ENCODE measurements around the gene ZSCAN30.

The ZSCAN30 gene

DNA sequence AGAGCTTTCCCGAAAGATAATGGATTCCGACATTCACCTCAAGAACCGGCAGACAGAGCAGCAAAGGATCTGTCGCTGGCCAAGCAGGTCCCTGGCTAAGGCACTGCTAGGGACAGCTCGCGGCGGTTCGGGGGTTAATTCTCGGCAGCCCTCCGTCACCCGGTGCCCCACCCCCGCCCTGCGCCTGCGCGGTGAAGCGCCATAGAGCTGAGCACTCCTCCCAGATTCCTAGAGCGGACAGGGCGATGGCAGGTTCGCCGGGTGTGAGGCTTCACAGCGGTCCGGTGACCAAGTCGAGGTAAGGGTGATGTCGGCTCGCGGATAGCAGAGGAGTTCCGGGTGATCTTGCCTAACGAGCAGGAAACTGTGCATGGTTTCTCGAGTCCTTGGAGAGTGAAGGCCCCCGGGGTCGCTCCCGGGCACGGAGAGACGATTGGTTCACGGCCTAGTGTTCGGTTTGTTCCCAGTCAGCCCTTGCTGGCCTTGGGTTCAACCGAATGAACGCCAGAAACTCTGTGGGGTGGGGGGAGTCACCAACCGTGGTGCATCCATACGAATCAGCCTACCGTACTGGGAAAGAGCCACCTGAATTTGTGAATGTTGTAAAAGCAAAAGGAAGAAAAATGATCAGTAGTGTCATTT lies at the start of gene ZSCAN30:
TSS of gene ZSCAN30 (minus strand) at position 136 of the 642 bp plus-strand sequence. CDS start 25,877 bp downstream, outside the sequence.
- intact Hi-C loops (cut with DNase I): loop anchor here (1.0 to 2.0 kb wide), 2 partner anchors 49 to 54 kb away; partner anchors contain the start of genes ZNF24 and ZNF397
- peak; percentile 89 to 98 (median 95) for DNase-seq

DNA sequence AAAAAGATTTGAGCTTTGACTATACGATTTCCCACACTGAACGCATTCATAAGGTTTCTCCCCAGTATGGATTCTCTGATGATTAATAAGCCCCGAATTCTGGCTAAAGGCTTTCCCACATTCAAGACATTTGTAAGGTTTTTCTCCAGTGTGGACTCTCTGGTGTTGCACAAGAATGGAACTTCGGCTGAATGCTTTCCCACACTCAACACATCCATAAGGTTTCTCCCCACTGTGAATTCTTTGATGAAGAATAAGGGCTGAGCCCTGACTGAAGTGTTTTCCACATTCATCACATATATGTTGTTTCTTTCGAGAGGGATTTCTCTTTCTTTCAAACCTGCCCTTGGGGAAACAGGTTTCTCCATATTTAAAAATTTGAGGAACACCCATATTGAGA lies 47.3 kb upstream of the ZSCAN30 start:
- intact Hi-C loops (cut with DNase I): no loop called here
- DNase-seq: no peak

DNA sequence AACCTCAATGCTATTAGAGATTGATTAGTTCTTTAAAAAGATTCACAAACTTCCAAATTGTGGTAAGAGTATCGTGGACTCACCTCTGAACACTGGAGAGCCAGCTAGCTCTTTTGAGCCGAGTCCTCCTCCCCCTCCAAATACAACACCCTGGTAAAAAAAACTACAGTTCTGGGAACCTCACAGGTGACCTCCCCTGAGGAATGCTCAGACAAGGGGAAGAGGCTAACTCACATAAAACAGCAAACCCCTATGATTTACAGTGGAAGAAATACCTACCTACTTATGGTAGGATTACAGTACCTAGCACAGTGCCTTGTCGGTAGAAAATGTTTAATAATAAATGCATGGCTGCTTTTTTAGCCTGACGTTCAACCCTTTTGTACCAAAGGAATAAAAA lies 45.8 kb upstream of the ZSCAN30 start:
- intact Hi-C loops (cut with DNase I): no loop called here
- no peak for DNase-seq

DNA sequence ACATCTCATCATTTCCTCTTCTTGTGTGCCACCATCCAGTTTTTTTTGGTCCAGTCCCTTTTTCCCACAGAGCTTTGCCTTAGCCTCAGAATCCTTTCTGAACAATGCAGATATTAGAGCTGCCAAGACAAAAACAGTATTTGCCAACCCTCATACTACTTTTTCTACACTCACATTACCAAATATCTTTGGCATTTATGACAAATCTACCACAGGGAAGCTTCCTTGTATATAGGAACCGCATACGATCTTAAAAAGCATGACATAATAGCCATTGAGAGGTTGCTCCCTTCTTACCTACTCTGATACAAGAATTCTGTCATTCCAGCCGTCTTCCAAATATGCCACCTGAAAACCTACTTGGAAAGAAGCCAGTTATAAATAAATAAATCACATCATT lies 44.8 kb upstream of the ZSCAN30 start:
- no peak for DNase-seq
- intact Hi-C loops (cut with DNase I): no loop called here

DNA sequence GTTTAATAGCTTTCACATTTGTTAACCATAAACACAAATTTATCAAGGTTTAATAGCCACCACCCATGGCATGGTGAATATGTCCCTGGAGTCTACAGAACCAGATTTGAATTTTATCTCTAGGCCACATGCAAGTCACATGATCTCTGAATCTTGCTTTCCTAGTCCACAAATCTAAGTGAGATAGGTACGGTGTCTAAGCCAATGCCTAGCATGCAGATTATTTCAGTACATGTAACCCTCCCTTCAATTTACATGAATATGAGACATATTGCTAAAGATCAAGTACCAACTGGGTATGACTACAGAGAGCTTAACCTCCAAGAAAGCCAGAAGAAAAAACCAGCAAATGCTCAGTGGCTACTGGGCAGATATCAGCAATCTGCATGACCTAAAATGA lies 44.2 kb upstream of the ZSCAN30 start:
- intact Hi-C loops (cut with DNase I): no loop called here
- no peak for DNase-seq

DNA sequence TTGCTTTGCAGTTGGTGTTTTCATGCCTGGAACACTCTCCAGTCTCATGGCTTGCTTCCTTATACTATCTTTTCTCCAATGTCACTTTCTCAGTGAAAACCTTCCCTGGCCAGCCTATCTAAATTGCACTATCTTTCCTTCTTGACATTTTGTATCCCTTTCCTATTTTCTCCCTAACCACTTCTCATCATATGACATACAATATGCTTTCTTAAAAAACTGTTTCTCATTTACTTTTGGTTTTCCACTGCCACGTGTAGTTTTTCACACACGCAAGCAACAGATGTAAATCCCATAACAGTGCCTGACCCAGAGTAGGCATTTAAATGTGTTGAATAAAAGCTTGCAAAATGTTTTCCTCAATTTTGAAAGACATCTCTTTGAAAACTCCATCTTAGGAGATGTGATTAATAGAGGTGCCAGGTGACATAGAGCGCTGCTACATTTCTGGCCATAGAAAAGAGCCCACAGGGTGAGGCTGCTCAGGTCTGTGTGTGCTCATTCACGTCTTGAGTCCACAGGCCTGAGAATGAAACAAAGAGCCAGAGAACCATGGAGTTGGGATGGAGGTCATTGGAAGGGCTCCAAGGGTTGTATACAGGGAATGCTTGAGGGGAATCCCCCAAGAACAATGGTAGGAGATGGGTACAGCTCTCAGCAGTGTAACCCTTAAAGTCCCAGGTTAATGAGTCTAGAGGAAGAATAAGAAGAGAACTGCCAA lies 41.5 kb upstream of the ZSCAN30 start:
- DNase-seq: no peak
- intact Hi-C loops (cut with DNase I): no loop called here

DNA sequence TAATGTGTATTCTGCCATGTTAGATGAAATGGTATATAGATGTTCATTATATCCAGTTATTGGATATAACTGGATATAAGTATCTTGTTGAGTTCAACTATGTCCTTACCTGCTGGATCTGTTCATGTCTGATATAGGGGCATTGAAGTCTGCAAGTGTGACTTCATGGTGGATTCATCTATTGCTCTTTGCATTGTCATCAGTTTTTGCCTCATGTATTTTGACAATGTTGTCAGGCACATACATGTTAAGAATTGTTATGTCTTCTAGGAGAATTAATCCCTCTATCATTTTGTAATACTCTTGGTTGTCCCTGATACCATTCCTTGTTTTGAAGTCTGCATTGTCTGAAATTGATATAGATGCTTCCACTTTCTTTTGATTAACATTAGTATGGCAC lies 38.8 kb upstream of the ZSCAN30 start:
- DNase-seq: no peak
- intact Hi-C loops (cut with DNase I): no loop called here

DNA sequence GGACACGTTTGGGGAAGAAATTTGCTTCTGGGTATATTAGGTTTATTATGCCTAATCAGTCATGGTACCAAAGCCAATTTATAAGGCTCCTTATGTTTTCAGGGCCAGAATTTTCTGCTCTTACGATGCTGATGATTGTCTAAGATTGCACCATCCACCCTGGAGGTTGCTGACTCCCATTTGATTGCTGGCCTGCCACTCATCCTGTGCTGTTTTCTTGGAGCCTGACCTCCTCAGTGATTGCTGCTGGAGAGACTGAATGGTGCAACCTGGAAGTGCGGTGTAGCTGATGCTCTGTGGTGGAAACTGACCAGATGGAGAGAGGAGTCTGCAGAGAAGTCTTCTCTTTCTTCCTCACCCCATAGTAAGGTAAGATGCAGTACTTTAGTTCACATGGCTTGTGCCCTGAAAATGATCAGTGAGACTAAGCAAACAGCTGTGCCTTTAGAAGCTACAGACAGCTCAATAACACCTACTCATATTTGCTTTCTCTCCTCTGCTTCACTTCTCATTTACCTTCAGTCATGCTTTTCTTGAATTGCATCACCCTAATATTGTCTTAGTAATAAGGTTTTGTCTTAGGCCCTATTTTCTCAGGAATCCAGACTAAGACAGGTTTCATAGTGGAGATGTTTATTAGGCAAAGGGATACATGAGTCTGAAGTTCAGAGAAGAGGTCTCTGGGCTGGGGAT lies 36.8 kb upstream of the ZSCAN30 start:
- intact Hi-C loops (cut with DNase I): no loop called here

DNA sequence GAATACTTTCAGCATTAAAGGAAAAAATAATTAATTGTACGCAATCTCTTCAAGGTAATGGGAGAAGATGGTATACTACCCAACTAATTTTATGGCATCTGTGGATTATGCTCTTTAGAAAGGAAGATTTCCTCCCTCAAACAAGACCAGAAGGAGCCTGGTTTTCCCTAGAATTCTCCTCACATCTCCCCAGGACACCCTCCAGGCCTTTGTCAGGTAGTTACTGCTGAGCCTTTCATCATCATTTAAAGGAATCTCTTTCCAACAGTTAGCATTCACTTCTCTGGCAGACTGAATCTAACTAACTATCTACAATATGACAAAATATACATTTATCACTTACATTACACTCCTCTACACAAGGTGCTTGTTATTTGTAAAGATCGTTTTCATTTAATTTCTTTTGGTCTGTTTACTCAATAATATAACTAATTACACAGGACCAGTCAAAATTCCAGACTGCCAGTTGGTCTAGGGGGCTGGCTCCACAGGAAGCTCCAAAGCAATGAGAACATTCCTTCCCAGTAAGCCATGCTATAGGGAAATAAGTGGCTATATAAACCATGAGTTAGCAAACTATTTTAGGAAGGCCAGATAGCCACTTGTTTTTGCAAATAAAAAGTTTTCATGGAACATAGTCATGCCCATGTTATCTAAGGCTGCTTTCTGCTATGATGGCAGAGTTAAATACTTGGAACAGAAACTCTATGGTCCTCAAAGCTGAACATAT lies 35.1 kb upstream of the ZSCAN30 start:
- DNase-seq: no peak
- intact Hi-C loops (cut with DNase I): no loop called here

More for the DNA sequence above, 36.8 kb upstream of the ZSCAN30 start:
- no peak for DNase-seq

DNA sequence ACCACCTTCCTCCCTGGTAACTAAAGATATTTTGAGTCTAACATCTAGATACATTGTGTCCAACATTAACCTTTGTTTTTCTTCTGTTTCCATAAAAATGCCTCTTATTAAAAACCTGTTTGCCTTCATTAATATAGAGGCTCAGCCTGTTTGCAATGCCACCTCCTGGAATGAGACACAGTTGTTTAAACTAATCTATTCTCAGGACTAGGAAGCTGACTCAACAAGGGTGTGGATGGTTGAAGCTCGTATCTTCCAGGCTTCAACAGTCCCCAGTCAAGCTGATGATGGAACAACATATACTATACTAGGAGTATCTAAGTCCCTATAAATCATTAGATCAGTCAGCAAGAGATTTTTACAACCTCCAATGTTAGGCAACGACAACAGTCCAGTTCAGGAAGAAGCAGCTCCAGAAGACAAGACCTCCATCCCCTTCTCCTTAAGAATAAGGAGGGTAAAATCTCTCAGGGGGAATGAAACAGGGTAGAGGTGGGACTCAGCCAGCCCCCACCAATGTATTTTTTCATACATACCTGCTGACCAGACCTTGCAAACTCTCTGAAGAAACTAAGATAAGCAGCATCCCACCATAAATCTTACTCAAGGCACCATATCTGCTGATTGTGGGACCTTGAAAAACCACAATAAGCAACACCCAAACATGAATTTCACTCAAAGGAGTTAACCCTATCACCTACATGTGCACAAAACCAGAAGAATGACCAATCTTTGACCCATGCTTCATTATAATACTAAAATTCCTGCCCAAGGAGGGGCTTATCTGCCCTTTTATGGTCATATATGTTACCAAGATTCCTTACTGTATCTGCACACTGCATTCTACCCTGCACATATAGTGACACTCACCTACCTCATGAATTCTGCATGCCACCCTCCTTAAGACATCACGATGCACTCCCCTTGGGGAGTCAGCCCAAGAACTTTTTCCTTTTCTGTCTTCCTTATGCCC lies 32.7 kb upstream of the ZSCAN30 start:
- DNase-seq: no peak
- intact Hi-C loops (cut with DNase I): no loop called here

DNA sequence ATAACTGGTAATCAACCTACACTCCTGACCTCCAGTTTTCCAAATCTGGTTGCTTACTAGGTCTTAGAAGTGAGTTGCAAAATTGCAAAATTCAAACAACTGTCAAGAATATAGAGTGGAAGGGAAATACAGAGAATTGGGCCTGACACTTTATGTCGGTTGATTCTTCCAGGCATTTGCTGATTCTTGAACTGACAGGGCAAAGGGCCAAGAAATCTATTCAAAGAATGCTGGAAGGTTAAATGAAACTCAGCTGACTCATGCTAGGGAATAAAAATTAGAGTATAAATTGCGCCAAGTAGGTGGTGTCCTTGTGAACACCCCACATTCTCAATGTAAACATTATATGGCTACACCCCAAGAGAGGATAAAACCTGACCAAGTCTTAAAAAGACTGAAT lies 21.5 kb upstream of the ZSCAN30 start:
- DNase-seq: peak in 1 of 42 donors; percentile 40
- intact Hi-C loops (cut with DNase I): no loop called here

DNA sequence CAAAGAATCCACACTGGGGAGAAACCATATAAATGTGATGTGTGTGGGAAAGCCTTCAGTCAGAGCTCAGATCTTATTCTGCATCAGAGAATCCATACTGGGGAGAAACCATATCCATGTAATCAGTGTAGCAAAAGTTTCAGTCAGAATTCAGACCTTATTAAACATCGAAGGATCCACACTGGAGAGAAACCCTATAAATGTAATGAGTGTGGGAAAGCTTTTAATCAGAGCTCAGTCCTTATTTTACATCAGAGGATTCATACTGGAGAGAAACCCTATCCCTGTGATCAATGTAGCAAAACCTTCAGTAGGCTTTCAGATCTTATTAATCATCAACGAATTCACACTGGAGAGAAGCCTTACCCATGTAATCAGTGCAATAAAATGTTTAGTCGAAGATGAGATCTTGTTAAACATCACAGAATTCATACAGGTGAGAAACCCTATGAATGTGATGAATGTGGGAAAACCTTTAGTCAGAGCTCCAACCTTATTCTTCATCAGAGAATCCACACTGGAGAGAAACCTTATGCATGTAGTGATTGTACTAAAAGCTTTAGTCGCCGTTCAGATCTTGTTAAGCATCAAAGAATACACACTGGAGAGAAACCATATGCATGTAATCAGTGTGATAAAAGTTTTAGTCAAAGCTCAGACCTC lies 16.7 kb upstream of the ZSCAN30 start:
- no peak for DNase-seq
- intact Hi-C loops (cut with DNase I): no loop called here

DNA sequence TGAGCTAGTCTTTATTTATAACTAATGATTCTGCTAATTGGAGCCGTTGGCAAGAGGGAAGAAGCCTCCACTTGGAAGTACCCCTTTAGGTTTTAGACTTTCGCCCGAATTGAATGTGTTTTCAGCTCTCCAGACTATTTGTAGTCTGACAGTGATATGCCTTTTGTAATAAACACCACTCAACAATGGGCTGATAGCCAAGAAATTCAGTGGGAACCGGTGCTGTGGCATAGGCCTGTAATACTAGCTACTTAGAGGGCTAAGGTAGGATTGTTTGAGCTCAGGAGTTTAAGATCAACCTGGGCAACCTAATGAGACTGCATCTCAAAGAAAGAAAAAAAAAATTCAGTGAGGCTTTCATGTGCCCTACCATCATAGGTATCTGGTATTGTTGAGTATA lies 13.6 kb upstream of the ZSCAN30 start:
- DNase-seq: no peak
- intact Hi-C loops (cut with DNase I): no loop called here

DNA sequence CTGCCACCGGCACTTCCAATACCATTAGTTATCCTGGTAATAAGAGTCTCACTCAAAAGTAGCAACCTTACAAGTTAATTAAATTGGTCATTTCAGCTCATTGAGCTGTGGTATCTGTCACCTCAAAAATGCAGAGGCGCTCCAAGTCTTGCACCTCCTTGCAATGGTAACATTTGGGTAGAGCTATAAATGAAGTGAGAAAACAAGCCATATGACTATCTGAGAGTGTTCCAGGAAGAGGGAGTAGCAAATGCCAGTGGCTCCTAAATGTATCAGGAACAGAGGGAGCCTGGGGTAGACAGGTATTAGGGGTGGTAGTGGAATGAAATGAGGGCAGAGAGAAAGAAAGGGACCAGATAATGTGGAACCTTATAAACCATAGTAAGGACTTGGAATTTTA lies 6.0 kb upstream of the ZSCAN30 start:
- intact Hi-C loops (cut with DNase I): no loop called here
- DNase-seq: no peak

DNA sequence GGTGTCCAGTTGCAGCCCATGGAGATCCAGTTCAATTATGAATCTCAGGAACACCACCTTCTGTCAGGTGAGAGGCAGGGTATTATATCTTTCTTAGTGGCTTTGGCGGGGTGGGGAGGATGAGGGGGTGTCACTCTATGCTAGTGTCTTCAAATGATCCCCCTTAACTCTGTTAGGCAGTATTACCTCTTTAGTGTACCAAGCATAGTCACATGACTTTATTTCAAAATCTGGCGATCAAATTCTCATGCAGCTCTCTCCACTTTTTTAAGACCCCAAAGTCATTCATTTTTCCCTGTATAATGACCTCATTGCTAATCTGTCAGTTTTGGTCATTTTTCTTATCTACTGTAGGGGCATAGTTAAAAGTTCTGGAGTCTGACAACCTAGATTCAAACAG lies 1.1 kb upstream of the ZSCAN30 start:
- DNase-seq: no peak
- intact Hi-C loops (cut with DNase I): loop anchor here (2.0 kb wide), 1 partner anchor 50 kb away; the partner anchor contains the start of gene ZNF397

DNA sequence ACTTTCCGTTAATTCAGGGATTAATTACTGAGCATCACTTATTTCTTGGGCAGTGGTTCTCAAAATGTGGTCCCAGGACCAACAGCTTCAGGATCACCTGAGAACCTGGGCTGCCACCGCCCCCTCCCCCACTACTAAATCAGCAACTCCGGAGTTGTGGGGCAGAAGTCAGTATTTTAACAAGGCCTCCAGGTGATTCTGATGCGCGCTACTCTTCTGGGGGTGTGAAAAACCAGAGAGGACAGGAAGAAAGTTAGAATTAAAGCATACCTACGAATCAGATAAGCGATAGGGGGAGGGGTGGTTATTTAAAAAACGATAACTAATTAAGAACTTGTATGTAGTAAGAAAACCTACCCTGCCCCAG lies 319 bp downstream of the ZSCAN30 start:
- intact Hi-C loops (cut with DNase I): loop anchor here (1.0 to 2.0 kb wide), 2 partner anchors 49 to 55 kb away; partner anchors contain the start of genes ZNF24 and ZNF397
- peak in 30 of 42 donors; percentile 6 to 64 (median 35) for DNase-seq

DNA sequence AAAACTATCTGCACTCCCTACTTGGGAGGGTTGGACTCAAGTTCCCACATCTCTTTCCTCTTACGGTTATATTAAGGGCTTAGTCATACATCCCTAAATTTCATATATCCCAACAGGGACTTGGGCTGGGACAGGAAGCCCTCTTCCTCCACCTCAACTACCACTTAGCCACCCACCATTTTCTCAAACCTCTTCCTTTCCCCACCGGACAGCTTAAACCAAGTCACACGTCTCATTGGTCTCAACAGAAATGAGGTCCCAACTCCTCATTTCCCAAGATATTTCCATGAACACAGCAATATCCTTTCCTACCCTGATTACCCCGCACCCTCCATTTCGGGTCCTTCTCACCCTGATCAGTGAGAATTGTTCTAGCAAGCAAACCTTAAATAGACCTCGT lies 736 bp downstream of the ZSCAN30 start:
- peak in 1 of 42 donors; percentile 23 for DNase-seq
- intact Hi-C loops (cut with DNase I): no loop called here

DNA sequence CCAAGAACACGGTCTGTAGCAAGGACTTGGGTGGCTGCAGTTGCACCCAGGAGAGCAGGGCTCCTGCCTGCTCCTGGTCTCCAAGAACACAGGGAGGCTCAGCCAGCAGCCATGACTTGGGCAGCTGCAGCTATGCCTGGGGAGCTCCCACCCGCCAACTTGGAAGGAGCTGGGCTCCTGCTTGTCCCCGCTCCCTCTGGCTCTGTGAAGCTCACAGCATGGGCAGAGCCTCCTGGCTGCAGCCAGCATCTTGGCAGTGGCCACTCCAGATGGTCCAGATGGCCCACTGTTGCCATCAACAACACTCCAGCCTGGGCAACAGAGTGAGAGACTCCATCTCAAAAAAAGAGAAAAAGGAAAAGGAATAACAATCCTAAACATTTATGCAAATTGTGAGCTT lies 5.2 kb downstream of the ZSCAN30 start:
- DNase-seq: no peak
- intact Hi-C loops (cut with DNase I): no loop called here
